CD4-positive, alpha-beta memory T cell (primary cell): ENCODE data around the gene SLX4. TPM values are rescaled to one million over a fixed set of nuclear protein-coding genes. Genes with fewer than 3 reads are reported as not detected.

ENCODE experiments used
- CTCF ChIA-PET: fragments of 350-600 bp; sonication (Branson Sonifier 250); formaldehyde crosslinking; loops from one replicate; lab custom pipeline; 2021; ENCODE audit warnings: inconsistent platforms; ENCODE audit not compliant: partially characterized antibody; lab: Charles Lee
- POLR2A ChIA-PET: fragments of 350-600 bp; sonication (Branson Sonifier 250); formaldehyde crosslinking; loops from one replicate; lab custom pipeline; 2021; ENCODE audit not compliant: partially characterized antibody; lab: Charles Lee
- DNase-seq, 5 donors: peaks; one replicate each; pipeline versions ENCODE4 v3.0.0 to v3.0.0-alpha.2; 2020 to 2022; ENCODE audit warnings: mixed read lengths in 1 of 5
- H3K27ac ChIP-seq: one replicate; pipeline ENCODE4 v1.7.0; 2013; ENCODE audit warnings: low read depth, low read length
- H3K27me3 ChIP-seq: 2 replicates; pipeline ENCODE4 v1.7.0; 2013; ENCODE audit warnings: mild to moderate bottlenecking, low read length, moderate library complexity; ENCODE audit not compliant: insufficient read depth
- H3K36me3 ChIP-seq: 2 replicates; pipeline ENCODE4 v1.7.0; 2013; ENCODE audit warnings: mild to moderate bottlenecking, low read length, moderate library complexity; ENCODE audit not compliant: insufficient read depth
- H3K4me1 ChIP-seq: 2 replicates; pipeline ENCODE4 v1.7.0; 2013; ENCODE audit warnings: mild to moderate bottlenecking, low read length, moderate library complexity; ENCODE audit not compliant: insufficient read depth
- H3K4me3 ChIP-seq, 2 donors: one replicate each; pipeline ENCODE4 v1.7.0; 2013; ENCODE audit warnings: low read length in 2 of 2, mild to moderate bottlenecking in 1 of 2
- H3K9me3 ChIP-seq, 2 donors: one replicate each; pipeline ENCODE4 v1.7.0; 2013; ENCODE audit warnings: low read length in 2 of 2, control low read depth in 1 of 2; ENCODE audit not compliant: control insufficient read depth in 1 of 2
- H3K27ac Mint-ChIP-seq, 7 donors: one replicate each; pipeline ENCODE4 v1.8.0; 2020 to 2021; ENCODE audit warnings: mixed read lengths in 7 of 7, mild to moderate bottlenecking in 6 of 7, inconsistent platforms in 3 of 7, moderate library complexity in 3 of 7
- H3K27me3 Mint-ChIP-seq, 2 donors: one replicate each; pipeline ENCODE4 v1.8.0; 2020 to 2021; ENCODE audit warnings: mixed read lengths in 2 of 2
- H3K36me3 Mint-ChIP-seq, 2 donors: one replicate each; pipeline ENCODE4 v1.8.0; 2020 to 2021; ENCODE audit warnings: mixed read lengths in 2 of 2, inconsistent platforms in 1 of 2, mild to moderate bottlenecking in 1 of 2
- H3K4me1 Mint-ChIP-seq, 4 donors: one replicate each; pipeline ENCODE4 v1.8.0; 2020 to 2021; ENCODE audit warnings: mixed read lengths in 4 of 4, mild to moderate bottlenecking in 1 of 4
- H3K4me3 Mint-ChIP-seq, 8 donors: one replicate each; pipeline ENCODE4 v1.8.0; 2020 to 2021; ENCODE audit warnings: mixed read lengths in 8 of 8, mild to moderate bottlenecking in 7 of 8, moderate library complexity in 6 of 8, inconsistent platforms in 3 of 8
- H3K9me3 Mint-ChIP-seq, 8 donors: one replicate each; pipeline ENCODE4 v1.8.0; 2020 to 2021; ENCODE audit warnings: mixed read lengths in 8 of 8, mild to moderate bottlenecking in 5 of 8, inconsistent platforms in 3 of 8, moderate library complexity in 1 of 8
- intact Hi-C: fragments of 100-400 bp; cut with micrococcal nuclease; formaldehyde crosslinking; loops from one replicate; pipeline ENCODE4 v1.15.1; 2023
- polyA plus RNA-seq, 2 donors: library from polyadenylated mRNA; unstranded; fragments of 300-500 nt; fragmentation: Illumina TruSeq; gene quantifications; one replicate each; pipeline ENCODE4 v1.2.3, GENCODE V29; 2021
- total RNA-seq, 2 experiments: library from RNA; stranded (reverse); gene quantifications; one replicate each; pipeline ENCODE4 v1.2.3, GENCODE V29; 2021

The SLX4 gene
- total and polyA plus RNA-seq, 4 experiments from 2014 or later: 0.87 to 6.7 (median 5.7) TPM; not detected in 1

GRCh38 chr16:3607634-3608033 lies 3.8 kb downstream of the SLX4 start:
- DNase-seq: no peak
- Mint-ChIP-seq H3K27ac (no peak overlapping the region), H3K27me3 (no peaks in the 10 kb centered on the region), H3K4me1 (peaks cover 11 to 27% (median 21%) of the 10 kb centered on the region in 4 donors), H3K36me3 (peaks cover 10 to 17% of the 10 kb centered on the region in 2 donors), H3K9me3 (peaks cover 0 to 5% (median 0%) of the 10 kb centered on the region in 8 donors), H3K4me3 (no peak overlapping the region)
- Histone ChIP-seq H3K4me1 (peaks cover 17% of the 10 kb centered on the region), H3K27me3 (no peaks in the 10 kb centered on the region), H3K36me3 (peaks cover 2% of the 10 kb centered on the region), H3K4me3 (no peak overlapping the region), H3K9me3 (no peaks in the 10 kb centered on the region), H3K27ac (no peak overlapping the region)
- ChIA-PET CTCF (no interaction called here), POLR2A (no interaction called here)
- intact Hi-C loops: no loop called here

- Mint-ChIP-seq H3K4me3 (peak overlapping the region in 1 of 8 donors; percentile 13), H3K9me3 (peaks cover 0 to 5% (median 0%) of the 10 kb centered on the region in 8 donors), H3K27ac (peak overlapping the region in 1 of 7 donors; percentile 50), H3K27me3 (no peaks in the 10 kb centered on the region), H3K4me1 (peaks cover 9 to 22% (median 18%) of the 10 kb centered on the region in 4 donors), H3K36me3 (peaks cover 10 to 17% of the 10 kb centered on the region in 2 donors)
- no peaks in the 10 kb centered on the region for H3K9me3 ChIP-seq
- ChIA-PET CTCF (no interaction called here), POLR2A (interaction anchor here (1.0 kb wide), 1 partner anchor 30 kb away, joined by 4 read pairs; the partner anchor contains the start of gene NLRC3)
- H3K27ac ChIP-seq: no peak overlapping the region
- peaks cover 4% of the 10 kb centered on the region for H3K36me3 ChIP-seq
- H3K4me3 ChIP-seq: no peak overlapping the region
- no peak for DNase-seq
- H3K4me1 ChIP-seq: peaks cover 12% of the 10 kb centered on the region
- intact Hi-C loops: no loop called here
- H3K27me3 ChIP-seq: no peaks in the 10 kb centered on the region
Measured at GRCh38 chr16:3607161-3607560, 4.2 kb downstream of the SLX4 start.

GRCh38 chr16:3606441-3606840 lies 5.0 kb downstream of the SLX4 start:
- H3K27me3 Mint-ChIP-seq: no peaks in the 10 kb centered on the region
- Histone ChIP-seq H3K4me1 (peaks cover 10% of the 10 kb centered on the region), H3K9me3 (no peaks in the 10 kb centered on the region), H3K4me3 (no peak overlapping the region), H3K36me3 (peaks cover 4% of the 10 kb centered on the region), H3K27ac (no peak overlapping the region), H3K27me3 (no peaks in the 10 kb centered on the region)
- peaks cover 6 to 17% (median 12%) of the 10 kb centered on the region in 4 donors for H3K4me1 Mint-ChIP-seq
- peaks cover 16% of the 10 kb centered on the region in 2 donors for H3K36me3 Mint-ChIP-seq
- H3K27ac Mint-ChIP-seq: no peak overlapping the region
- no peak for DNase-seq
- intact Hi-C loops: no loop called here
- no peak overlapping the region for H3K4me3 Mint-ChIP-seq
- ChIA-PET CTCF (no interaction called here), POLR2A (interaction anchor here (1.0 kb wide), 1 partner anchor 30 kb away, joined by 4 read pairs; the partner anchor contains the start of gene NLRC3)
- H3K9me3 Mint-ChIP-seq: no peaks in the 10 kb centered on the region

- DNase-seq: no peak
- H3K4me3 Mint-ChIP-seq: no peak overlapping the region
- Histone ChIP-seq H3K4me1 (no peaks in the 10 kb centered on the region), H3K27me3 (no peaks in the 10 kb centered on the region), H3K4me3 (no peak overlapping the region), H3K27ac (no peak overlapping the region), H3K9me3 (no peaks in the 10 kb centered on the region), H3K36me3 (peaks cover 4% of the 10 kb centered on the region)
- intact Hi-C loops: no loop called here
- H3K4me1 Mint-ChIP-seq: peaks cover 0 to 6% (median 0%) of the 10 kb centered on the region in 4 donors
- peaks cover 19 to 20% of the 10 kb centered on the region in 2 donors for H3K36me3 Mint-ChIP-seq
- no peaks in the 10 kb centered on the region for H3K9me3 Mint-ChIP-seq
- ChIA-PET POLR2A (interaction anchor here (0.8 kb wide), 1 partner anchor 24 kb away, joined by 3 read pairs; no protein-coding TSS in a partner anchor), CTCF (no interaction called here)
- H3K27ac Mint-ChIP-seq: no peak overlapping the region
- H3K27me3 Mint-ChIP-seq: no peaks in the 10 kb centered on the region
Measured at GRCh38 chr16:3602320-3602653, 9.1 kb downstream of the SLX4 start.

GRCh38 chr16:3601614-3602319 lies 9.6 kb downstream of the SLX4 start:
- ChIA-PET POLR2A (interaction anchor here (0.8 kb wide), 1 partner anchor 23 kb away, joined by 3 read pairs; no protein-coding TSS in a partner anchor), CTCF (no interaction called here)
- Mint-ChIP-seq H3K9me3 (no peaks in the 10 kb centered on the region), H3K36me3 (peaks cover 19 to 20% of the 10 kb centered on the region in 2 donors), H3K27me3 (no peaks in the 10 kb centered on the region), H3K4me3 (no peak overlapping the region), H3K27ac (peak overlapping the region in 3 of 7 donors; percentile 13 to 48 (median 27)), H3K4me1 (peaks cover 0 to 2% (median 0%) of the 10 kb centered on the region in 4 donors)
- Histone ChIP-seq H3K4me1 (no peaks in the 10 kb centered on the region), H3K27ac (no peak overlapping the region), H3K4me3 (no peak overlapping the region), H3K9me3 (no peaks in the 10 kb centered on the region), H3K36me3 (peaks cover 4% of the 10 kb centered on the region), H3K27me3 (no peaks in the 10 kb centered on the region)
- no peak for DNase-seq
- intact Hi-C loops: no loop called here

- Histone ChIP-seq H3K27ac (no peak overlapping the region), H3K9me3 (no peaks in the 10 kb centered on the region), H3K27me3 (no peaks in the 10 kb centered on the region), H3K36me3 (peaks cover 4% of the 10 kb centered on the region), H3K4me3 (no peak overlapping the region), H3K4me1 (no peaks in the 10 kb centered on the region)
- Mint-ChIP-seq H3K27me3 (no peaks in the 10 kb centered on the region), H3K27ac (no peak overlapping the region), H3K4me3 (peak overlapping the region in 1 of 8 donors; percentile 42), H3K9me3 (no peaks in the 10 kb centered on the region), H3K4me1 (peaks cover 0 to 2% (median 0%) of the 10 kb centered on the region in 4 donors), H3K36me3 (peaks cover 16% of the 10 kb centered on the region in 2 donors)
- DNase-seq: no peak
- ChIA-PET POLR2A (no interaction called here), CTCF (interaction anchor here (0.6 kb wide), 1 partner anchor 65 kb away, joined by 3 read pairs; no protein-coding TSS in a partner anchor)
- intact Hi-C loops: no loop called here
Measured at GRCh38 chr16:3599922-3600321, 11.5 kb downstream of the SLX4 start.

GRCh38 chr16:3599121-3599520 lies 12.3 kb downstream of the SLX4 start:
- Histone ChIP-seq H3K4me1 (no peaks in the 10 kb centered on the region), H3K27me3 (no peaks in the 10 kb centered on the region), H3K27ac (no peak overlapping the region), H3K36me3 (peaks cover 4% of the 10 kb centered on the region), H3K9me3 (no peaks in the 10 kb centered on the region), H3K4me3 (no peak overlapping the region)
- H3K36me3 Mint-ChIP-seq: peaks cover 16% of the 10 kb centered on the region in 2 donors
- CTCF ChIA-PET: no interaction called here
- intact Hi-C loops: no loop called here
- POLR2A ChIA-PET: interaction anchor here (0.6 to 1.4 kb wide), 2 partner anchors 13 to 24 kb away, joined by 3 read pairs; partner anchors contain the start of gene SLX4
- DNase-seq: no peak
- H3K27ac Mint-ChIP-seq: no peak overlapping the region
- H3K27me3 Mint-ChIP-seq: no peaks in the 10 kb centered on the region
- H3K4me1 Mint-ChIP-seq: peaks cover 0 to 2% (median 0%) of the 10 kb centered on the region in 4 donors
- no peak overlapping the region for H3K4me3 Mint-ChIP-seq
- no peaks in the 10 kb centered on the region for H3K9me3 Mint-ChIP-seq
